BLaER1 (cell line): ENCODE measurements around the gene EIF3A.
"Not testable (repeated sequence)": the region's sequence is repeated elsewhere in the genome, so short reads cannot be mapped to it uniquely, and the experiment has no call there.

ENCODE experiments used
- H3K27ac ChIP-seq: shearing (Covaris generic); formaldehyde crosslinking; 2 replicates; pipeline ENCODE4 v1.8.1; 2022
- H3K27me3 ChIP-seq: shearing (Covaris generic); formaldehyde crosslinking; 2 replicates; pipeline ENCODE4 v1.8.1; 2022
- H3K36me3 ChIP-seq: shearing (Covaris generic); formaldehyde crosslinking; 2 replicates; pipeline ENCODE4 v1.8.1; 2022
- H3K4me1 ChIP-seq: shearing (Covaris generic); formaldehyde crosslinking; 2 replicates; pipeline ENCODE4 v1.8.1; 2022
- H3K4me2 ChIP-seq: shearing (Covaris generic); formaldehyde crosslinking; 2 replicates; pipeline ENCODE4 v1.8.1; 2022
- H3K4me3 ChIP-seq: shearing (Covaris generic); formaldehyde crosslinking; 2 replicates; pipeline ENCODE4 v1.8.1; 2022
- H3K9ac ChIP-seq: shearing (Covaris generic); formaldehyde crosslinking; 2 replicates; pipeline ENCODE4 v1.8.1; 2022
- H3K9me3 ChIP-seq: shearing (Covaris generic); formaldehyde crosslinking; 2 replicates; pipeline ENCODE4 v1.8.1; 2022
- H4K20me1 ChIP-seq: shearing (Covaris generic); formaldehyde crosslinking; 2 replicates; pipeline ENCODE4 v1.8.1; 2022
- Cebpa-rat ChIP-seq: shearing (Covaris generic); IDR thresholded peaks from 2 replicates; pipeline ENCODE4 v1.8.1; 2022

The EIF3A gene

GRCh38 chr10:119029613-119030420 lies 50.8 kb downstream of the EIF3A start, which contains the start of gene NANOS1:
Gene NANOS1 (plus strand): TSS chr10:119029714. CDS start chr10:119029802, 88 bp downstream.
- Histone ChIP-seq H3K36me3 (peaks cover 26% of the 10 kb centered on the region), H3K27ac (no peak within 1 kb of the TSS), H3K27me3 (peaks cover 12% of the 10 kb centered on the region), H3K4me3 (peak within 1 kb of the TSS; percentile 70), H3K4me1 (peaks cover 40% of the 10 kb centered on the region), H3K9ac (peak within 1 kb of the TSS; percentile 53; the same call in 1 of the 2 replicates), H4K20me1 (peaks cover 60% of the 10 kb centered on the region), H3K9me3 (no peaks in the 10 kb centered on the region), H3K4me2 (peak within 1 kb of the TSS; percentile 97)
- TF ChIP-seq Cebpa-rat = no peak

GRCh38 chr10:119028900-119029612 lies 51.6 kb downstream of the EIF3A start:
- Histone ChIP-seq H4K20me1 (peaks cover 53% of the 10 kb centered on the region), H3K27me3 (peaks cover 12% of the 10 kb centered on the region), H3K27ac (no peak overlapping the region), H3K4me3 (peak overlapping the region; percentile 70), H3K4me2 (peak overlapping the region; percentile 97), H3K9ac (no peak overlapping the region), H3K9me3 (no peaks in the 10 kb centered on the region), H3K36me3 (peaks cover 18% of the 10 kb centered on the region), H3K4me1 (peaks cover 40% of the 10 kb centered on the region)
- TF ChIP-seq Cebpa-rat = no peak

- Histone ChIP-seq H3K4me1 (peaks cover 40% of the 10 kb centered on the region), H3K36me3 (peaks cover 13% of the 10 kb centered on the region; the same call in 1 of the 2 replicates), H4K20me1 (peaks cover 47% of the 10 kb centered on the region), H3K4me2 (peak overlapping the region; percentile 97), H3K27me3 (peaks cover 12% of the 10 kb centered on the region)
- not testable (repeated sequence) for H3K9ac ChIP-seq, H3K4me3 ChIP-seq, H3K9me3 ChIP-seq, H3K27ac ChIP-seq
Measured at GRCh38 chr10:119028445-119028899, 52.1 kb downstream of the EIF3A start.

GRCh38 chr10:119026301-119027110 lies 54.1 kb downstream of the EIF3A start:
- peaks cover 12% of the 10 kb centered on the region for H3K27me3 ChIP-seq
- H3K4me3 ChIP-seq = no peak overlapping the region
- no peaks in the 10 kb centered on the region for H3K36me3 ChIP-seq
- H3K27ac ChIP-seq = no peak overlapping the region
- H4K20me1 ChIP-seq = peaks cover 27% of the 10 kb centered on the region
- peaks cover 33% of the 10 kb centered on the region for H3K4me1 ChIP-seq
- H3K9ac ChIP-seq = no peak overlapping the region
- no peak overlapping the region for H3K4me2 ChIP-seq
- no peak for TF ChIP-seq Cebpa-rat
- H3K9me3 ChIP-seq = no peaks in the 10 kb centered on the region

- Histone ChIP-seq H3K27me3 (peaks cover 12% of the 10 kb centered on the region), H3K4me3 (no peak overlapping the region), H3K4me2 (no peak overlapping the region), H4K20me1 (peaks cover 20% of the 10 kb centered on the region), H3K36me3 (no peaks in the 10 kb centered on the region), H3K4me1 (peaks cover 26% of the 10 kb centered on the region), H3K9me3 (no peaks in the 10 kb centered on the region), H3K9ac (no peak overlapping the region), H3K27ac (no peak overlapping the region)
- TF ChIP-seq Cebpa-rat = no peak
Measured at GRCh38 chr10:119025776-119026175, 54.8 kb downstream of the EIF3A start.

- no peak overlapping the region for H3K27ac ChIP-seq
- H3K4me3 ChIP-seq = no peak overlapping the region
- H3K27me3 ChIP-seq = peaks cover 12% of the 10 kb centered on the region
- H3K4me1 ChIP-seq = peaks cover 22% of the 10 kb centered on the region
- no peaks in the 10 kb centered on the region for H3K9me3 ChIP-seq
- no peak overlapping the region for H3K4me2 ChIP-seq
- TF ChIP-seq Cebpa-rat = no peak
- H4K20me1 ChIP-seq = peaks cover 15% of the 10 kb centered on the region
- no peaks in the 10 kb centered on the region for H3K36me3 ChIP-seq
- H3K9ac ChIP-seq = no peak overlapping the region
Measured at GRCh38 chr10:119025336-119025735, 55.3 kb downstream of the EIF3A start.

GRCh38 chr10:119024882-119025281 lies 55.7 kb downstream of the EIF3A start:
- no peak for TF ChIP-seq Cebpa-rat
- peaks cover 11% of the 10 kb centered on the region for H4K20me1 ChIP-seq
- no peak overlapping the region for H3K9ac ChIP-seq
- H3K36me3 ChIP-seq = no peaks in the 10 kb centered on the region
- H3K9me3 ChIP-seq = no peaks in the 10 kb centered on the region
- H3K4me3 ChIP-seq = no peak overlapping the region
- H3K4me2 ChIP-seq = no peak overlapping the region
- H3K27ac ChIP-seq = no peak overlapping the region
- peaks cover 18% of the 10 kb centered on the region for H3K4me1 ChIP-seq
- peaks cover 7% of the 10 kb centered on the region; the same call in 1 of the 2 replicates for H3K27me3 ChIP-seq

- H3K9ac ChIP-seq = no peak overlapping the region
- no peaks in the 10 kb centered on the region for H3K27me3 ChIP-seq
- H3K4me3 ChIP-seq = no peak overlapping the region
- TF ChIP-seq Cebpa-rat = no peak
- H4K20me1 ChIP-seq = peaks cover 2% of the 10 kb centered on the region
- H3K27ac ChIP-seq = no peak overlapping the region
- no peak overlapping the region for H3K4me2 ChIP-seq
- peaks cover 6% of the 10 kb centered on the region; the same call in 1 of the 2 replicates for H3K9me3 ChIP-seq
- peaks cover 9% of the 10 kb centered on the region for H3K4me1 ChIP-seq
- H3K36me3 ChIP-seq = no peaks in the 10 kb centered on the region
Measured at GRCh38 chr10:119023553-119023868, 57.1 kb downstream of the EIF3A start.

- no peak overlapping the region for H3K27ac ChIP-seq
- H3K9ac ChIP-seq = no peak overlapping the region
- no peak overlapping the region for H3K4me2 ChIP-seq
Measured at GRCh38 chr10:119022846-119023552, 57.6 kb downstream of the EIF3A start.

More at GRCh38 chr10:119022846-119023552, 57.6 kb downstream of the EIF3A start:
- Histone ChIP-seq H3K4me1 (peaks cover 9% of the 10 kb centered on the region; the same call in 1 of the 2 replicates), H3K9me3 (peaks cover 6% of the 10 kb centered on the region; the same call in 1 of the 2 replicates), H4K20me1 (no peaks in the 10 kb centered on the region), H3K4me3 (no peak overlapping the region), H3K27me3 (no peaks in the 10 kb centered on the region), H3K36me3 (no peaks in the 10 kb centered on the region)
- TF ChIP-seq Cebpa-rat = no peak
